VCaP (cell line): ENCODE measurements around the gene FOCAD.

Experiments used
- H3K27ac ChIP-seq: fragments of 450-650 bp; 2 replicates; pipeline ENCODE4 v1.5.1; 2017
- TF ChIP-seq, protein P1 (sequence below): fragments of 450-650 bp; conservative IDR thresholded peaks from 2 replicates; pipeline ENCODE4 v1.5.1; 2017; ENCODE audit warnings: mild to moderate bottlenecking, moderate library complexity

The FOCAD gene

GRCh38 chr9:20996809-20997208, 312.8 kb downstream of the FOCAD start:
- no peak overlapping the region for H3K27ac ChIP-seq
- TF ChIP-seq, protein P1, sequence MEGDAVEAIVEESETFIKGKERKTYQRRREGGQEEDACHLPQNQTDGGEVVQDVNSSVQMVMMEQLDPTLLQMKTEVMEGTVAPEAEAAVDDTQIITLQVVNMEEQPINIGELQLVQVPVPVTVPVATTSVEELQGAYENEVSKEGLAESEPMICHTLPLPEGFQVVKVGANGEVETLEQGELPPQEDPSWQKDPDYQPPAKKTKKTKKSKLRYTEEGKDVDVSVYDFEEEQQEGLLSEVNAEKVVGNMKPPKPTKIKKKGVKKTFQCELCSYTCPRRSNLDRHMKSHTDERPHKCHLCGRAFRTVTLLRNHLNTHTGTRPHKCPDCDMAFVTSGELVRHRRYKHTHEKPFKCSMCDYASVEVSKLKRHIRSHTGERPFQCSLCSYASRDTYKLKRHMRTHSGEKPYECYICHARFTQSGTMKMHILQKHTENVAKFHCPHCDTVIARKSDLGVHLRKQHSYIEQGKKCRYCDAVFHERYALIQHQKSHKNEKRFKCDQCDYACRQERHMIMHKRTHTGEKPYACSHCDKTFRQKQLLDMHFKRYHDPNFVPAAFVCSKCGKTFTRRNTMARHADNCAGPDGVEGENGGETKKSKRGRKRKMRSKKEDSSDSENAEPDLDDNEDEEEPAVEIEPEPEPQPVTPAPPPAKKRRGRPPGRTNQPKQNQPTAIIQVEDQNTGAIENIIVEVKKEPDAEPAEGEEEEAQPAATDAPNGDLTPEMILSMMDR: no peak

GRCh38 chr9:20997503-20998076, 313.5 kb downstream of the FOCAD start:
- H3K27ac ChIP-seq: no peak overlapping the region
- TF ChIP-seq, protein P1: no peak

DNA sequence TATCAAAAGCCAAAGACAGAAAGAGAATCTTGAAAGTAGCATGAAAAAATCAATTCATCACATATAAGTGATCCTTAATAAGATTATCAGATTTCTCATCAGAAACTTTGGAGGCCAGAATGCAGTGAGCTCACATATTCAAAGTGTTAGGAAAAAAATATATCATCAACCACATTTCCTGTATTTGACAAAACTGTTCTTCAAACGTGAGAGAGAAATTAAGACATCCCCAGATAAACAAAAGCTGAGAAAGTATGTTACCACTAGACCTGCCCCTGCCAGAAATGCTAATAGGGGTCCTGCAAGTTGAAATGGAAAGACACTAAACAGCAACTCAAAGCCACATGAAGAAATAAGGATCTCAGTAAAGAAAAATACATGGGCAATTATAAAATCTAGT, 317.5 kb downstream of the FOCAD start:
- H3K27ac ChIP-seq: no peak overlapping the region
- TF ChIP-seq, protein P1: no peak

DNA sequence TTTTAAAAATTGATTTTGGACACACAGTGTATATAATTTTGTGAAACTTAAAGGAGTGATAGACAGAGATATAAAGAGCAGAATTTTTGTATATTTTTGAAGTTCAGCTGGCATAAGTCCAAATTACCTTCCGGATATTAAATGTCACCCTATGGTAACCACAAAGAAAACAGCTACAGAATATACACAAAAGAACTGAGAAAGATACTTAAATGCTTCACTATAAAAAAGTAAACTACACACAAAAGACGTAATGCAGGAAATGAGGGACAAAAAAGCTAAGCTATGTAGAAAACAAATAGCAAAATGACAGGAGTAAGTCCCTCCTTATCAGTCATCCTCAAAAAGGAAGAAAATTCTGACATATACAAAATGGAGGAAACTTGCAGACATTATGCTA, 318.0 kb downstream of the FOCAD start:
- H3K27ac ChIP-seq: no peak overlapping the region
- TF ChIP-seq, protein P1: no peak

- TF ChIP-seq, protein P1: no peak
- no peak overlapping the region for H3K27ac ChIP-seq
Observed at GRCh38 chr9:21015129-21015815, 331.2 kb downstream of the FOCAD start.

GRCh38 chr9:21015995-21016394, 331.9 kb downstream of the FOCAD start:
- TF ChIP-seq, protein P1: no peak
- no peak overlapping the region for H3K27ac ChIP-seq

DNA sequence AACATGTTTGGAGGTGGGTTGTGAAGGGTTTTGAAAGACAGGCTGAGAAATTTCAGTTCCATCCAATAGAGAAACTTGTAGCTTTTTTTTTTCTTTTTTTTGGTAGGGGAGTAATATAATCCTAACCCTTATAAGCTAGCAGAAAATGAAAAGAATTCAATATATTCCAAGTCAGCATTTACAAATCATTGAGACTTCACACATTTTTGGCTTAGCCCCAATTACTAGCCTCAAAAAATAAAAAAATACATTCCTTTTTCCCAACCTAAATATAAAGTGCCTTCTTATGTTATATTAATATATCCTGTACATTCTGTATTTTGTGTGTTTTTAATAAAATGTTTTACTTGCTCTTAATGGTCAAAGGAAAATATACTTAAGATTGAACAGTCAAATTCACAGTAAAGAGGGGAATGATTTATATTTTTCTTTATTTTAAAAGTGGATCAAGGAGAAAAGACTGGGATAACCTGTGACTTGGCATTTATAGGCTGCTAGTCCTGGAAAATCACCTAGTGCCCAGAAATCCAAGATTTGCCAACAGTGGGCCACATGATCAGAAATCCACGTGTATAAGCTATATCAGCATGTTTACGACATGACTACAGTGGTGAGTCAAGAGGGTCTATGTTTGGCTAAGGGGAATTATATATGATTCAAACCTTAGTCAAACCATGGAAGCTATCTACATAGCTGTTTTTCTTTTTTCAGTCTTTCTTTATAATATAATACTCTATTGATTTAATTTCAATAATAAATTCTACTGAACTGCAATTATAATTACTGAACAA, 332.8 kb downstream of the FOCAD start:
- no peak overlapping the region for H3K27ac ChIP-seq
- TF ChIP-seq, protein P1: no peak
